Suprapubic skin (tissue), 4 donors: Measurements from ENCODE around the gene TCERG1L. TPM values are rescaled to one million over a fixed set of nuclear protein-coding genes. Genes with fewer than 3 reads are reported as not detected.

Source experiments
- DNase-seq, 2 donors: peaks; one replicate each; pipeline ENCODE4 v3.0.0-alpha.2; 2019; ENCODE audit warnings: low spot score in 2 of 2
- H3K27ac ChIP-seq: fragments of 200-600 bp; sonication (generic); one replicate; pipeline ENCODE4 v1.5.1; 2019
- H3K27me3 ChIP-seq: fragments of 200-600 bp; sonication (generic); one replicate; pipeline ENCODE4 v1.5.1; 2019
- H3K36me3 ChIP-seq: fragments of 200-600 bp; sonication (generic); one replicate; pipeline ENCODE4 v1.5.1; 2019
- H3K4me1 ChIP-seq: fragments of 200-600 bp; sonication (generic); one replicate; pipeline ENCODE4 v1.5.1; 2019
- H3K4me3 ChIP-seq: fragments of 200-600 bp; sonication (generic); one replicate; pipeline ENCODE4 v1.5.1; 2019; ENCODE audit warnings: mild to moderate bottlenecking
- H3K9me3 ChIP-seq: fragments of 200-600 bp; sonication (generic); one replicate; pipeline ENCODE4 v1.5.1; 2019
- EP300 ChIP-seq: sonication (generic); formaldehyde crosslinking; IDR thresholded peaks from one replicate; pipeline ENCODE4 v1.6.1; 2017; ENCODE audit warnings: antibody characterized with exemption
- POLR2A ChIP-seq, 2 donors: fragments of 450-650 bp; IDR thresholded peaks; one replicate each; pipeline ENCODE4 v1.6.1; 2017; ENCODE audit warnings: antibody characterized with exemption in 2 of 2, mild to moderate bottlenecking in 2 of 2, moderate library complexity in 2 of 2
- POLR2AphosphoS5 ChIP-seq, 3 donors: sonication (generic); formaldehyde crosslinking; IDR thresholded peaks; one replicate each; pipeline ENCODE4 v1.6.1; 2017; ENCODE audit warnings: antibody characterized with exemption in 3 of 3
- WGBS: methylation state at CpG from one replicate; pipeline ENCODE4 v1.1.5; 2018; 5-methylcytosine and 5-hydroxymethylcytosine counted together
- total RNA-seq, 4 donors: library from RNA; depleted of rRNA; stranded (reverse); fragments of >200 nt; gene quantifications; one replicate each; pipeline ENCODE4 v1.1.0, GENCODE V29; 2016
- TF ChIP-seq, protein P1 (sequence below), 2 donors: fragments of 200-600 bp in 1 of 2; fragments of 450-650 bp in 1 of 2; sonication (generic) in 1 of 2; IDR thresholded peaks; one replicate each; pipeline ENCODE4 v1.5.1; 2016 to 2019; ENCODE audit warnings: antibody characterized with exemption in 2 of 2, mild to moderate bottlenecking in 1 of 2, moderate library complexity in 1 of 2

The TCERG1L gene
- total RNA-seq, 4 donors from 2014 or later, result 0.32 to 1.0 (median 0.51) TPM

DNA sequence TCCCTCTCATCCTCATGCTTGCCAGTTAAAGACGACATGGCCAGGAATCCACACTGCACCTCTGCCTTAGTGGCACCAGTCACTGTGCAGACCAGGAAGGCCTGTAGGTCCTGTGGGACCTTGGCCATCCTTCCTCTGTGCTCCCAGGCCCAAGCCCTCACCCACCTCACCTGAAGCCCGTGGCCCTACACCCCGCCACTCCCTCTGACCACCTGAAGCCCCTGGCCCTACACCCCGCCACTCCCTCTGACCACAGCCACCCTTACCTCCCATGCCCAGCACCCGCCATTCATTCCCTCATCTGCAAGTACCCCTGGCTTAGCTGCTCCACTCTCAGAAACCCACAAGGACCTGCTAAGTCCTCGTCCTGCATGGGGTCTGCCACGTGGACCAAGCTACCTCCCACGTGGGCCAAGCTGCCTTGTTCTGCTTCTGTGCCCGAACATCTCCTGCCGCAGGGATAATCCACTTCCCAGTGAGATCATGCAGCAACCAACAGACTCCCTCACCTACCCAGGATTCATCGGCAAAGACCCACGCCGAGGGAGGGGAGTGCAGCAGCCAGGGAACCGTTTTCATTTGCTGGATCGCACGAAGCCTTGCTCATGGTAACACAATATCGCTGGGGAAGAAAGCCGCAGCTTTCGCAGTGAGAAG, 151.2 kb downstream of the TCERG1L start:
- H3K9me3 ChIP-seq, result no peaks in the 10 kb centered on the region
- no peak for DNase-seq
- H3K36me3 ChIP-seq, result no peaks in the 10 kb centered on the region
- no peak overlapping the region for H3K4me3 ChIP-seq
- H3K27me3 ChIP-seq, result peaks cover 7% of the 10 kb centered on the region
- H3K4me1 ChIP-seq, result no peaks in the 10 kb centered on the region
- WGBS, result 92% methylated on average over 9 of the region's 19 CpGs
- TF ChIP-seq EP300 (no peak), POLR2A (IDR thresholded peaks at IDR 0.05) (no peak), POLR2AphosphoS5 (IDR thresholded peaks at IDR 0.05) (no peak)
- TF ChIP-seq, protein P1, sequence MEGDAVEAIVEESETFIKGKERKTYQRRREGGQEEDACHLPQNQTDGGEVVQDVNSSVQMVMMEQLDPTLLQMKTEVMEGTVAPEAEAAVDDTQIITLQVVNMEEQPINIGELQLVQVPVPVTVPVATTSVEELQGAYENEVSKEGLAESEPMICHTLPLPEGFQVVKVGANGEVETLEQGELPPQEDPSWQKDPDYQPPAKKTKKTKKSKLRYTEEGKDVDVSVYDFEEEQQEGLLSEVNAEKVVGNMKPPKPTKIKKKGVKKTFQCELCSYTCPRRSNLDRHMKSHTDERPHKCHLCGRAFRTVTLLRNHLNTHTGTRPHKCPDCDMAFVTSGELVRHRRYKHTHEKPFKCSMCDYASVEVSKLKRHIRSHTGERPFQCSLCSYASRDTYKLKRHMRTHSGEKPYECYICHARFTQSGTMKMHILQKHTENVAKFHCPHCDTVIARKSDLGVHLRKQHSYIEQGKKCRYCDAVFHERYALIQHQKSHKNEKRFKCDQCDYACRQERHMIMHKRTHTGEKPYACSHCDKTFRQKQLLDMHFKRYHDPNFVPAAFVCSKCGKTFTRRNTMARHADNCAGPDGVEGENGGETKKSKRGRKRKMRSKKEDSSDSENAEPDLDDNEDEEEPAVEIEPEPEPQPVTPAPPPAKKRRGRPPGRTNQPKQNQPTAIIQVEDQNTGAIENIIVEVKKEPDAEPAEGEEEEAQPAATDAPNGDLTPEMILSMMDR (IDR thresholded peaks at IDR 0.05), result no peak
- no peak overlapping the region for H3K27ac ChIP-seq

DNA sequence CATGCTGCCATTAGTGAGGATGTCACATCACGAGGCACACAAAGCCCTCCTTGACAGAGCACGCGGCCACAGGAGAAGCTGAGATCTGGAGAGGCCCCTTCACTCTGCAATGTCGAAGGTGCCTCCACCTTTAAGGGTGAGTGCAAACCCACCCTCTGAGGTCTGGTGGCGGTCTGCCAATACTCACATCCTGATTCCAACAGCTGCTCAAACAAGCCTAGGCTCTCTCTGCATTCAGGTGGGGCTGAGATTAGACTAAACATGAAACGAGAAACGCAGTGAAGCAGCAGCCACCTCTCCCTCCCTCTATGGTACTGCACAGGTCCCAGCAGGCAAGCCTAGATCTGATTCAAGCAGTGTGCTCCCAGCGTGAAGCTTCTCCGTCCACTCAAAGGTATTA, 151.8 kb downstream of the TCERG1L start:
- H3K9me3 ChIP-seq, result no peaks in the 10 kb centered on the region
- TF ChIP-seq POLR2A (IDR thresholded peaks at IDR 0.05), result no peak
- no peak for TF ChIP-seq POLR2AphosphoS5 (IDR thresholded peaks at IDR 0.05)
- TF ChIP-seq, protein P1 (IDR thresholded peaks at IDR 0.05), result no peak
- TF ChIP-seq EP300, result no peak
- H3K36me3 ChIP-seq, result no peaks in the 10 kb centered on the region
- H3K27ac ChIP-seq, result no peak overlapping the region
- DNase-seq, result no peak
- no peaks in the 10 kb centered on the region for H3K4me1 ChIP-seq
- H3K4me3 ChIP-seq, result no peak overlapping the region
- WGBS, result 77% methylated on average over 8 of the region's 9 CpGs
- peaks cover 13% of the 10 kb centered on the region for H3K27me3 ChIP-seq

DNA sequence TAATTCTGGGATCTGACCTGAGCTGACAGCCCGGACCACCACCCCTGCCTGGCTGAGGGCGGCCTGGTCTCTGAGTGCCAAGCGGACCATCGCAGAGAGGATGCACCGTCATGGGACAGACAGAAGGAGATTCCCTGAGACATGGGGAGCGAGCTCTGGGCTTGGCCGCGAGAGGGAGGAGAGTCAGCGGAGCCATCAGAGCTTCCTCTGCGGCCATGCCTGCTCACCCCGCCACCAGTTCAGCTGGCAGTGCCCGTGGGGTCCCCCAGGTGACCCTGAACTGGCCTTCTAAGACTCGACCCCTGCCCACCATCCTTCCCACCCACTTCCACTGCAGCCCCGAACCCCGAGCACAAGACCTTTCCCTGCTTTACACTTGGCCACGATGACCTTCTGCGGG, 152.8 kb downstream of the TCERG1L start:
- Histone ChIP-seq H3K27me3 (peaks cover 20% of the 10 kb centered on the region), H3K27ac (no peak overlapping the region), H3K36me3 (no peaks in the 10 kb centered on the region), H3K4me3 (no peak overlapping the region), H3K9me3 (no peaks in the 10 kb centered on the region), H3K4me1 (no peaks in the 10 kb centered on the region)
- TF ChIP-seq EP300 (no peak), POLR2A (IDR thresholded peaks at IDR 0.05) (no peak), POLR2AphosphoS5 (IDR thresholded peaks at IDR 0.05) (no peak)
- TF ChIP-seq, protein P1 (IDR thresholded peaks at IDR 0.05), result no peak
- DNase-seq, result no peak
- WGBS, result 93% methylated on average over 8 of the region's 17 CpGs

DNA sequence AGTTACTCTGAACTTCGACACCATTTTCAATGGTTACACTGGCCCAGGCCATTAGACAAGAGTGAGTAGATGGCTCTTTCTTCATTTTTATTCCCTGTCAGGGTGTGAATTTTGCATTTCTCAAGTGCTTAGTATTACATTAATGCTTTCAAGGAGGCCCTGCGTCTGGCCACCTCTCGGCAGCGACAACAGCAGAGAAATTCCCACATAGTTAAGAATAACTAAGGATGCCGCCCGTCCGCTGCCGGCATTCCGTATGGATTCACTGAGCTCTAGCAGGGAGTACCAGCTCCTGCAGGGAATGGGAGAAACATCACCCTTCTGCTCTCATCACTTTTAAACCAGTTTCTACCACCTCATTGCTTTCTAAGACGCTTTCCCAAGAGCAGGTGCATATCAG, 153.6 kb downstream of the TCERG1L start:
- DNase-seq, result no peak
- WGBS, result 91% methylated on average over 10 of the region's 10 CpGs

DNA sequence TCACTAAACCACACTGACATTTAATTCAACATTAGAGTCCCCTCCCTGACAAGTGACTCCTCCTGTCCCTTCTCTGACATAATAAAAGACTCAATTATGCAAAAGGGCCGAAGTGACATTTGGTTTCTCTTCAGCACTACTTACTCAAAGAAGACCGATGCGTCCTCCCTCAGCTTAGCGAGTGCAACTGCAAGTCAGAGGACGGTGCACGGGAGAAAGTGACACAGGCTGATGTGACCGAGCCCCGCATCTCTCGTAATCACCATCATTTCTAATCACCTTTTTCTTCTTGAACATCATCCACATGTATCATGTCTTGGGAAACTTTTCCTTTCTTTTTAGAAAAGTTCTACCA, 155.7 kb downstream of the TCERG1L start:
- H3K36me3 ChIP-seq, result no peaks in the 10 kb centered on the region
- H3K9me3 ChIP-seq, result no peaks in the 10 kb centered on the region
- H3K27me3 ChIP-seq, result peaks cover 23% of the 10 kb centered on the region
- TF ChIP-seq EP300, result no peak
- no peak for TF ChIP-seq POLR2AphosphoS5 (IDR thresholded peaks at IDR 0.05)
- TF ChIP-seq POLR2A (IDR thresholded peaks at IDR 0.05), result no peak
- TF ChIP-seq, protein P1 (IDR thresholded peaks at IDR 0.05), result no peak
- no peak overlapping the region for H3K4me3 ChIP-seq
- H3K27ac ChIP-seq, result no peak overlapping the region
- no peaks in the 10 kb centered on the region for H3K4me1 ChIP-seq
- WGBS, result 69% methylated on average over 9 of the region's 9 CpGs
- DNase-seq, result no peak

More for the DNA sequence above, 153.6 kb downstream of the TCERG1L start:
- no peak overlapping the region for H3K27ac ChIP-seq
- H3K36me3 ChIP-seq, result no peaks in the 10 kb centered on the region
- peaks cover 23% of the 10 kb centered on the region for H3K27me3 ChIP-seq
- no peak overlapping the region for H3K4me3 ChIP-seq
- no peaks in the 10 kb centered on the region for H3K9me3 ChIP-seq
- no peak for TF ChIP-seq POLR2AphosphoS5 (IDR thresholded peaks at IDR 0.05)
- TF ChIP-seq, protein P1 (IDR thresholded peaks at IDR 0.05), result no peak
- no peak for TF ChIP-seq POLR2A (IDR thresholded peaks at IDR 0.05)
- TF ChIP-seq EP300, result no peak
- no peaks in the 10 kb centered on the region for H3K4me1 ChIP-seq
